ENCODE measurements around the gene CMSS1.

Gene CMSS1

GRCh38 chr3:100173961-100174360 lies 356.3 kb downstream of the CMSS1 start:
- no peak for ATAC-seq
- no peak for TF ChIP-seq ARNTL (CRISPR knock-in tag; IDR thresholded peaks at IDR 0.05; ENCODE audit: borderline replicate concordance, low read depth)
- no peak for TF ChIP-seq ZFP30 (CRISPR knock-in tag; IDR thresholded peaks at IDR 0.05)
- TF ChIP-seq ZFP3 (CRISPR knock-in tag; IDR thresholded peaks at IDR 0.05), result no peak
- TF ChIP-seq TSHZ2 (CRISPR knock-in tag; IDR thresholded peaks at IDR 0.05), result no peak
- TF ChIP-seq ESRRG (CRISPR knock-in tag; IDR thresholded peaks at IDR 0.05), result no peak
- no peak for TF ChIP-seq RARB (CRISPR knock-in tag; IDR thresholded peaks at IDR 0.05)
- TF ChIP-seq POU6F1 (CRISPR knock-in tag; IDR thresholded peaks at IDR 0.05; ENCODE audit: borderline replicate concordance, low read depth), result no peak
- TF ChIP-seq ZC3H10 (CRISPR knock-in tag; IDR thresholded peaks at IDR 0.05), result no peak
- TF ChIP-seq CREB5 (CRISPR knock-in tag; IDR thresholded peaks at IDR 0.05; ENCODE audit: low read depth), result no peak
- no peak for TF ChIP-seq PPARA (CRISPR knock-in tag; IDR thresholded peaks at IDR 0.05; ENCODE audit: borderline replicate concordance)
- no peak for TF ChIP-seq CSDC2 (CRISPR knock-in tag; IDR thresholded peaks at IDR 0.05)
- no peak for TF ChIP-seq ZNF565 (CRISPR knock-in tag; conservative IDR thresholded peaks at IDR 0.05; ENCODE audit: low read depth)
- TF ChIP-seq OSR1 (CRISPR knock-in tag; IDR thresholded peaks at IDR 0.05), result no peak
- TF ChIP-seq ZNF8 (CRISPR knock-in tag; IDR thresholded peaks at IDR 0.05), result no peak
- no peak for TF ChIP-seq BACH2 (CRISPR knock-in tag; IDR thresholded peaks at IDR 0.05; ENCODE audit: borderline replicate concordance)
- no peak for TF ChIP-seq TCF4 (CRISPR knock-in tag; IDR thresholded peaks at IDR 0.05; ENCODE audit: borderline replicate concordance)

- no peak for TF ChIP-seq GLIS3 (CRISPR knock-in tag; IDR thresholded peaks at IDR 0.05)
- TF ChIP-seq ZC3H10 (CRISPR knock-in tag; IDR thresholded peaks at IDR 0.05), result no peak
- TF ChIP-seq RARB (CRISPR knock-in tag; IDR thresholded peaks at IDR 0.05), result no peak
- no peak for TF ChIP-seq ZNF8 (CRISPR knock-in tag; IDR thresholded peaks at IDR 0.05)
Measured at GRCh38 chr3:100175637-100176280, 358.1 kb downstream of the CMSS1 start.

GRCh38 chr3:100179692-100180349 lies 362.2 kb downstream of the CMSS1 start:
- no peak for ATAC-seq
- TF ChIP-seq ZNF8 (CRISPR knock-in tag; IDR thresholded peaks at IDR 0.05) (no peak), TSHZ2 (CRISPR knock-in tag; IDR thresholded peaks at IDR 0.05) (no peak), POU6F1 (CRISPR knock-in tag; IDR thresholded peaks at IDR 0.05; ENCODE audit: borderline replicate concordance, low read depth) (no peak), ZFP3 (CRISPR knock-in tag; IDR thresholded peaks at IDR 0.05) (no peak), ZNF565 (CRISPR knock-in tag; conservative IDR thresholded peaks at IDR 0.05; ENCODE audit: low read depth) (no peak), PPARA (CRISPR knock-in tag; IDR thresholded peaks at IDR 0.05; ENCODE audit: borderline replicate concordance) (no peak), BACH2 (CRISPR knock-in tag; IDR thresholded peaks at IDR 0.05; ENCODE audit: borderline replicate concordance) (no peak), CSRNP3 (CRISPR knock-in tag; IDR thresholded peaks at IDR 0.05) (no peak)

More at GRCh38 chr3:100175637-100176280, 358.1 kb downstream of the CMSS1 start:
- ATAC-seq, result no peak

All from SK-N-SH treated with all-trans-retinoic acid at 6 μM for 48 hours (cell line).